ENCODE measurements around the gene COG7.

- TF ChIP-seq POLR2A (IDR thresholded peaks at IDR 0.05): no peak
- no peak for TF ChIP-seq CTCF (IDR thresholded peaks at IDR 0.05)
Measured at GRCh38 chr16:23356941-23357340, 96.0 kb downstream of the COG7 start.

Measured in testis (tissue), 2 donors.